Measurements from ENCODE around the gene FAM216B. TPM values are rescaled to one million over a fixed set of nuclear protein-coding genes. Genes with fewer than 3 reads are reported as not detected.

The FAM216B gene
- total and polyA plus RNA-seq, 2 experiments from 2014 or later: 0.06 TPM; not detected in 1

DNA sequence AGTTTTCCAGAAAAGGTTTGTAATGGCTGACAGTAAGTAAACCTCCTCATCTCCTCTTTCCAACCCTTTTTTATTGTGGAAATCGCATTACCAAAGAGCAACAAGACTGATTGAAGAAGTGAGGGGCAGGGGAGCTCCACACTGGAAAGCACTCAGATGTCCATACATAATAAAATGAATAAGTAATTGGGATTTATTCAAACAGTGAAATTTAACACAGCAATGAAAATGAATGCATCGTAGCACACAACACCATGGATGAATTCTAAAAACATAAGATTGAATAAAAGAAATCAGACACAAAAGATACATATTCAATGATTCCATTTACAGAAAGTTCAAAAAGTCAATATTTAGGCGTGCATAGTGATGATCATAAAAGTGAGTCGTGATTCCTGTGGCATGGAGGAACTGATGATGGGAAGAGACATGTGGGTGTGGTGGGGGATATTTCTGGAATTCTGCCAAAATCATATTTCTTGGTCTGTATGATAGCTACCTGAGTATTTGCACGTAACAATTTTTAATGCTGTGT is 18.8 kb downstream of the FAM216B start:
- no peaks in the 10 kb centered on the region for H4K20me1 ChIP-seq (replicated peaks; ENCODE audit: insufficient read depth)
- no peaks in the 10 kb centered on the region for H3K36me3 ChIP-seq (ENCODE audit: insufficient read depth)
- H3K27ac Mint-ChIP-seq: no peak overlapping the region
- no peak for ATAC-seq
- no peak overlapping the region for H3K4me3 ChIP-seq
- no peak overlapping the region for H3K27ac ChIP-seq (ENCODE audit: low read depth)
- peaks cover 14% of the 10 kb centered on the region for H3K4me1 Mint-ChIP-seq
- no peaks in the 10 kb centered on the region for H3K79me2 ChIP-seq (replicated peaks; ENCODE audit: insufficient read depth)
- no peaks in the 10 kb centered on the region for H3K36me3 Mint-ChIP-seq (ENCODE audit: low read depth)
- peaks cover 5% of the 10 kb centered on the region for H3K27me3 Mint-ChIP-seq (ENCODE audit: insufficient read depth, low read depth, poor library complexity)
- no peaks in the 10 kb centered on the region for H3K9me3 Mint-ChIP-seq
- no peak for DNase-seq (ENCODE audit: low spot score)
- no peaks in the 10 kb centered on the region for H3K27me3 ChIP-seq (ENCODE audit: insufficient read depth)
- no peak overlapping the region for H2AFZ ChIP-seq
- H3K4me1 ChIP-seq (ENCODE audit: insufficient read depth): peaks cover 20% of the 10 kb centered on the region
- H3K4me2 ChIP-seq: no peak overlapping the region
- H3F3A ChIP-seq (replicated peaks; ENCODE audit: low read depth): no peaks in the 10 kb centered on the region
- no peak overlapping the region for H3K4me3 Mint-ChIP-seq
- no peaks in the 10 kb centered on the region for H3K9me2 ChIP-seq (ENCODE audit: insufficient read depth)
- TF ChIP-seq, protein P1, sequence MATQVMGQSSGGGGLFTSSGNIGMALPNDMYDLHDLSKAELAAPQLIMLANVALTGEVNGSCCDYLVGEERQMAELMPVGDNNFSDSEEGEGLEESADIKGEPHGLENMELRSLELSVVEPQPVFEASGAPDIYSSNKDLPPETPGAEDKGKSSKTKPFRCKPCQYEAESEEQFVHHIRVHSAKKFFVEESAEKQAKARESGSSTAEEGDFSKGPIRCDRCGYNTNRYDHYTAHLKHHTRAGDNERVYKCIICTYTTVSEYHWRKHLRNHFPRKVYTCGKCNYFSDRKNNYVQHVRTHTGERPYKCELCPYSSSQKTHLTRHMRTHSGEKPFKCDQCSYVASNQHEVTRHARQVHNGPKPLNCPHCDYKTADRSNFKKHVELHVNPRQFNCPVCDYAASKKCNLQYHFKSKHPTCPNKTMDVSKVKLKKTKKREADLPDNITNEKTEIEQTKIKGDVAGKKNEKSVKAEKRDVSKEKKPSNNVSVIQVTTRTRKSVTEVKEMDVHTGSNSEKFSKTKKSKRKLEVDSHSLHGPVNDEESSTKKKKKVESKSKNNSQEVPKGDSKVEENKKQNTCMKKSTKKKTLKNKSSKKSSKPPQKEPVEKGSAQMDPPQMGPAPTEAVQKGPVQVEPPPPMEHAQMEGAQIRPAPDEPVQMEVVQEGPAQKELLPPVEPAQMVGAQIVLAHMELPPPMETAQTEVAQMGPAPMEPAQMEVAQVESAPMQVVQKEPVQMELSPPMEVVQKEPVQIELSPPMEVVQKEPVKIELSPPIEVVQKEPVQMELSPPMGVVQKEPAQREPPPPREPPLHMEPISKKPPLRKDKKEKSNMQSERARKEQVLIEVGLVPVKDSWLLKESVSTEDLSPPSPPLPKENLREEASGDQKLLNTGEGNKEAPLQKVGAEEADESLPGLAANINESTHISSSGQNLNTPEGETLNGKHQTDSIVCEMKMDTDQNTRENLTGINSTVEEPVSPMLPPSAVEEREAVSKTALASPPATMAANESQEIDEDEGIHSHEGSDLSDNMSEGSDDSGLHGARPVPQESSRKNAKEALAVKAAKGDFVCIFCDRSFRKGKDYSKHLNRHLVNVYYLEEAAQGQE (IDR thresholded peaks at IDR 0.05; ENCODE audit: unreplicated experiment): no peak
- TF ChIP-seq CREB1 (CRISPR knock-in tag; IDR thresholded peaks at IDR 0.05; ENCODE audit: low read depth): no peak
- TF ChIP-seq, protein P2, sequence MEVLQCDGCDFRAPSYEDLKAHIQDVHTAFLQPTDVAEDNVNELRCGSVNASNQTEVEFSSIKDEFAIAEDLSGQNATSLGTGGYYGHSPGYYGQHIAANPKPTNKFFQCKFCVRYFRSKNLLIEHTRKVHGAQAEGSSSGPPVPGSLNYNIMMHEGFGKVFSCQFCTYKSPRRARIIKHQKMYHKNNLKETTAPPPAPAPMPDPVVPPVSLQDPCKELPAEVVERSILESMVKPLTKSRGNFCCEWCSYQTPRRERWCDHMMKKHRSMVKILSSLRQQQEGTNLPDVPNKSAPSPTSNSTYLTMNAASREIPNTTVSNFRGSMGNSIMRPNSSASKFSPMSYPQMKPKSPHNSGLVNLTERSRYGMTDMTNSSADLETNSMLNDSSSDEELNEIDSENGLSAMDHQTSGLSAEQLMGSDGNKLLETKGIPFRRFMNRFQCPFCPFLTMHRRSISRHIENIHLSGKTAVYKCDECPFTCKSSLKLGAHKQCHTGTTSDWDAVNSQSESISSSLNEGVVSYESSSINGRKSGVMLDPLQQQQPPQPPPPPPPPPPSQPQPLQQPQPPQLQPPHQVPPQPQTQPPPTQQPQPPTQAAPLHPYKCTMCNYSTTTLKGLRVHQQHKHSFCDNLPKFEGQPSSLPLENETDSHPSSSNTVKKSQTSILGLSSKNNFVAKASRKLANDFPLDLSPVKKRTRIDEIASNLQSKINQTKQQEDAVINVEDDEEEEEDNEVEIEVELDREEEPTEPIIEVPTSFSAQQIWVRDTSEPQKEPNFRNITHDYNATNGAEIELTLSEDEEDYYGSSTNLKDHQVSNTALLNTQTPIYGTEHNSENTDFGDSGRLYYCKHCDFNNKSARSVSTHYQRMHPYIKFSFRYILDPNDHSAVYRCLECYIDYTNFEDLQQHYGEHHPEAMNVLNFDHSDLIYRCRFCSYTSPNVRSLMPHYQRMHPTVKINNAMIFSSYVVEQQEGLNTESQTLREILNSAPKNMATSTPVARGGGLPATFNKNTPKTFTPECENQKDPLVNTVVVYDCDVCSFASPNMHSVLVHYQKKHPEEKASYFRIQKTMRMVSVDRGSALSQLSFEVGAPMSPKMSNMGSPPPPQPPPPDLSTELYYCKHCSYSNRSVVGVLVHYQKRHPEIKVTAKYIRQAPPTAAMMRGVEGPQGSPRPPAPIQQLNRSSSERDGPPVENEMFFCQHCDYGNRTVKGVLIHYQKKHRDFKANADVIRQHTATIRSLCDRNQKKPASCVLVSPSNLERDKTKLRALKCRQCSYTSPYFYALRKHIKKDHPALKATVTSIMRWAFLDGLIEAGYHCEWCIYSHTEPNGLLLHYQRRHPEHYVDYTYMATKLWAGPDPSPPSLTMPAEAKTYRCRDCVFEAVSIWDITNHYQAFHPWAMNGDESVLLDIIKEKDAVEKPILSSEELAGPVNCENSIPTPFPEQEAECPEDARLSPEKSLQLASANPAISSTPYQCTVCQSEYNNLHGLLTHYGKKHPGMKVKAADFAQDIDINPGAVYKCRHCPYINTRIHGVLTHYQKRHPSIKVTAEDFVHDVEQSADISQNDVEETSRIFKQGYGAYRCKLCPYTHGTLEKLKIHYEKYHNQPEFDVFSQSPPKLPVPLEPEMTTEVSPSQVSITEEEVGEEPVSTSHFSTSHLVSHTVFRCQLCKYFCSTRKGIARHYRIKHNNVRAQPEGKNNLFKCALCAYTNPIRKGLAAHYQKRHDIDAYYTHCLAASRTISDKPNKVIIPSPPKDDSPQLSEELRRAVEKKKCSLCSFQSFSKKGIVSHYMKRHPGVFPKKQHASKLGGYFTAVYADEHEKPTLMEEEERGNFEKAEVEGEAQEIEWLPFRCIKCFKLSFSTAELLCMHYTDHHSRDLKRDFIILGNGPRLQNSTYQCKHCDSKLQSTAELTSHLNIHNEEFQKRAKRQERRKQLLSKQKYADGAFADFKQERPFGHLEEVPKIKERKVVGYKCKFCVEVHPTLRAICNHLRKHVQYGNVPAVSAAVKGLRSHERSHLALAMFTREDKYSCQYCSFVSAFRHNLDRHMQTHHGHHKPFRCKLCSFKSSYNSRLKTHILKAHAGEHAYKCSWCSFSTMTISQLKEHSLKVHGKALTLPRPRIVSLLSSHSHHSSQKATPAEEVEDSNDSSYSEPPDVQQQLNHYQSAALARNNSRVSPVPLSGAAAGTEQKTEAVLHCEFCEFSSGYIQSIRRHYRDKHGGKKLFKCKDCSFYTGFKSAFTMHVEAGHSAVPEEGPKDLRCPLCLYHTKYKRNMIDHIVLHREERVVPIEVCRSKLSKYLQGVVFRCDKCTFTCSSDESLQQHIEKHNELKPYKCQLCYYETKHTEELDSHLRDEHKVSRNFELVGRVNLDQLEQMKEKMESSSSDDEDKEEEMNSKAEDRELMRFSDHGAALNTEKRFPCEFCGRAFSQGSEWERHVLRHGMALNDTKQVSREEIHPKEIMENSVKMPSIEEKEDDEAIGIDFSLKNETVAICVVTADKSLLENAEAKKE (CRISPR knock-in tag; IDR thresholded peaks at IDR 0.05): no peak
- TF ChIP-seq ZNF114 (CRISPR knock-in tag; IDR thresholded peaks at IDR 0.05): no peak
- TF ChIP-seq, protein P3, sequence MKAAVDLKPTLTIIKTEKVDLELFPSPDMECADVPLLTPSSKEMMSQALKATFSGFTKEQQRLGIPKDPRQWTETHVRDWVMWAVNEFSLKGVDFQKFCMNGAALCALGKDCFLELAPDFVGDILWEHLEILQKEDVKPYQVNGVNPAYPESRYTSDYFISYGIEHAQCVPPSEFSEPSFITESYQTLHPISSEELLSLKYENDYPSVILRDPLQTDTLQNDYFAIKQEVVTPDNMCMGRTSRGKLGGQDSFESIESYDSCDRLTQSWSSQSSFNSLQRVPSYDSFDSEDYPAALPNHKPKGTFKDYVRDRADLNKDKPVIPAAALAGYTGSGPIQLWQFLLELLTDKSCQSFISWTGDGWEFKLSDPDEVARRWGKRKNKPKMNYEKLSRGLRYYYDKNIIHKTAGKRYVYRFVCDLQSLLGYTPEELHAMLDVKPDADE (IDR thresholded peaks at IDR 0.05): no peak
- TF ChIP-seq EZH2phosphoT487 (IDR thresholded peaks at IDR 0.05; ENCODE audit: unreplicated experiment): no peak
- no peak for TF ChIP-seq STAT1 (IDR thresholded peaks at IDR 0.05; ENCODE audit: unreplicated experiment)
- no peak for TF ChIP-seq POLR2AphosphoS5 (IDR thresholded peaks at IDR 0.05; ENCODE audit: low read depth)
- TF ChIP-seq JUNB (IDR thresholded peaks at IDR 0.05; ENCODE audit: unreplicated experiment): no peak
- TF ChIP-seq, protein P4, sequence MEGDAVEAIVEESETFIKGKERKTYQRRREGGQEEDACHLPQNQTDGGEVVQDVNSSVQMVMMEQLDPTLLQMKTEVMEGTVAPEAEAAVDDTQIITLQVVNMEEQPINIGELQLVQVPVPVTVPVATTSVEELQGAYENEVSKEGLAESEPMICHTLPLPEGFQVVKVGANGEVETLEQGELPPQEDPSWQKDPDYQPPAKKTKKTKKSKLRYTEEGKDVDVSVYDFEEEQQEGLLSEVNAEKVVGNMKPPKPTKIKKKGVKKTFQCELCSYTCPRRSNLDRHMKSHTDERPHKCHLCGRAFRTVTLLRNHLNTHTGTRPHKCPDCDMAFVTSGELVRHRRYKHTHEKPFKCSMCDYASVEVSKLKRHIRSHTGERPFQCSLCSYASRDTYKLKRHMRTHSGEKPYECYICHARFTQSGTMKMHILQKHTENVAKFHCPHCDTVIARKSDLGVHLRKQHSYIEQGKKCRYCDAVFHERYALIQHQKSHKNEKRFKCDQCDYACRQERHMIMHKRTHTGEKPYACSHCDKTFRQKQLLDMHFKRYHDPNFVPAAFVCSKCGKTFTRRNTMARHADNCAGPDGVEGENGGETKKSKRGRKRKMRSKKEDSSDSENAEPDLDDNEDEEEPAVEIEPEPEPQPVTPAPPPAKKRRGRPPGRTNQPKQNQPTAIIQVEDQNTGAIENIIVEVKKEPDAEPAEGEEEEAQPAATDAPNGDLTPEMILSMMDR (conservative IDR thresholded peaks at IDR 0.05; ENCODE audit: low read depth in 2 of 2): no peak
- TF ChIP-seq NANOG (IDR thresholded peaks at IDR 0.05; ENCODE audit: borderline replicate concordance): no peak
- TF ChIP-seq EZH2 (IDR thresholded peaks at IDR 0.05; ENCODE audit: low read depth, unreplicated experiment): no peak
- no peak for TF ChIP-seq ZNF331 (CRISPR knock-in tag; IDR thresholded peaks at IDR 0.05; ENCODE audit: low read depth)

Data from GM23338 (cell line).